Activated naive CD4-positive, alpha-beta T cell treated with anti-CD3 and anti-CD28 coated beads, Interleukin-2, amount 10 ng/mL, durations not matched to agents 7 days and 5 days (primary cell): ENCODE data around the gene MSANTD4.

Source experiments
- CTCF ChIA-PET: fragments of 350-600 bp; sonication (Branson Sonifier 250); formaldehyde crosslinking; loops from one replicate; lab custom pipeline; 2021; ENCODE audit warnings: antibody characterized with exemption; lab: Charles Lee
- DNase-seq: peaks from one replicate; pipeline ENCODE4 v3.0.0-alpha.2; 2020
- H3K27ac Mint-ChIP-seq: one replicate; pipeline ENCODE4 v1.8.0; 2021; ENCODE audit warnings: mild to moderate bottlenecking, moderate library complexity, mixed read lengths
- H3K27me3 Mint-ChIP-seq: one replicate; pipeline ENCODE4 v1.8.0; 2021; ENCODE audit warnings: mild to moderate bottlenecking, mixed read lengths
- H3K36me3 Mint-ChIP-seq: one replicate; pipeline ENCODE4 v1.8.0; 2021; ENCODE audit warnings: mixed read lengths
- H3K4me1 Mint-ChIP-seq: one replicate; pipeline ENCODE4 v1.8.0; 2021; ENCODE audit warnings: mixed read lengths
- H3K4me3 Mint-ChIP-seq: one replicate; pipeline ENCODE4 v1.8.0; 2021; ENCODE audit warnings: mild to moderate bottlenecking, moderate library complexity, mixed read lengths
- H3K9me3 Mint-ChIP-seq: one replicate; pipeline ENCODE4 v1.8.0; 2021; ENCODE audit warnings: mixed read lengths

Gene MSANTD4

DNA sequence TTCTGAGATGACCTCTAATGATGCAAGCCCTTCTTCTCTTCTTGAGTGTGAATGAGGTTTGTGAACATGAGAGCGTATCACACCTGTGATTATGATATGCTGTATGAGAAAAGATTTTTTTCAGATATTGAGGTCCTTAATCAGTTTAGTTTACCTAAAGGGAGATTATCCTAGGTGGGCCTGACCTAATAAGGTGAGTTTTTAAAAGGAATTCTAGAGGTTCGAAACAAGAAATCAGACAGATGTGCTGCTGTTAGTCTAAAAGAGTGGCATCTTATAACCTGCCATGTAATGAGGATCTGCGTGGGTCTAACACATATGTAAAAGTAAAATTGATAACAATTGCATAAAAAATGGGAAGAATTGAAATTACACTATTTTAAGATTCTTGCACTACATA lies 33.8 kb downstream of the MSANTD4 start:
- no peaks in the 10 kb centered on the region for H3K4me1 Mint-ChIP-seq
- no peak for DNase-seq
- no peaks in the 10 kb centered on the region for H3K9me3 Mint-ChIP-seq
- H3K27me3 Mint-ChIP-seq, result no peaks in the 10 kb centered on the region
- no peak overlapping the region for H3K27ac Mint-ChIP-seq
- CTCF ChIA-PET, result no interaction called here
- H3K36me3 Mint-ChIP-seq, result no peaks in the 10 kb centered on the region
- no peak overlapping the region for H3K4me3 Mint-ChIP-seq

DNA sequence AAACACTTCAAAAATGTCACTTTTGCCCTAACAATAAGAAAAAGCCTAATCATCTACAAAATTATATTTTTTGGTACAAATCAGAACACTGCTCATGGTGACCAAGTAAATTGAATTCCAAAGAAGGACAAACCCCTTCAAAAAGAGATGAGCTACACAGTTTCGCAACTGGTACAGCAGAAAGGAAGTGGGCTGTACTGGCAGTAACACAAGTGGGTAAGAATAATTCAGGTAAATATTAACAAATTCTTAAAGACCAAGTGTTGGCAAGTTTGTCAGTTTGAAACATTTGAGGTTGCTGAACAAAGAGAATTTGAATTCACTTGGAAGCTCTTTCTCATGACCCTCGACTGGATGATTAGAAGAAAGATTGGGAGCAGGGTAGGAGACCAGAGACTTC lies 35.5 kb downstream of the MSANTD4 start:
- no peaks in the 10 kb centered on the region for H3K9me3 Mint-ChIP-seq
- H3K4me3 Mint-ChIP-seq, result no peak overlapping the region
- H3K36me3 Mint-ChIP-seq, result no peaks in the 10 kb centered on the region
- DNase-seq, result no peak
- H3K27me3 Mint-ChIP-seq, result no peaks in the 10 kb centered on the region
- CTCF ChIA-PET, result no interaction called here
- H3K27ac Mint-ChIP-seq, result no peak overlapping the region
- H3K4me1 Mint-ChIP-seq, result no peaks in the 10 kb centered on the region

DNA sequence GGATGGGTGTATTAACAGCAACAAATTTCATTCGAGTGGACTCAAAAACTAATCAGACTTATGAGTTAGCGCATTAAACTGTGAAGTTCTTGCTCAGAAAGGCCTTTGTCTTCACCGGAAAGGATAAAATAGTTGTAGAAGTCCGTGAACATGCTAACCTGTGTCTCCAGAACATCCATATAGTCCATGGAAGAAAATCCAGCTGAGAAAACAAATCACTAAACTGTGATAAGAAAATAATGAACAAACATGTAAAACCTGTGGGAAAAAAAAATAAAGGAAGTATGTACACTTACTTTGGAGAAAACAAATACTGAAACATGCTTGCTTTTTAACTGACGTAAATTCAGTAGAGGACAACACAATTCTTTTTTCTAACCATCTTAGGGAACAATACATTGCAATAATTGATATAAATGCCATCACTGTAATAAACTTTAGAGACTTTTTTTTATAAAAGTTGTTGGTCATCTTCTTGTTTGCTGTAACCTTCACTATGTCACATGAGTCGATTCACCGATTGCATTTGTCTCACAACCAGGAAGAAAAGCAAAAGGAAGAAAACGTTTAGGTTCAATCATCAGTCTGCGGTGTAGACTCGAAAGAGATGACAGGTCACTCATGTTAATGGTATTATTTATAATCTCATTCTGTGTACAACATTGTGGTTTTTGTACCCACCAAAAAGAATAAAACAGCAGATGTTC lies 41.9 kb downstream of the MSANTD4 start:
- H3K9me3 Mint-ChIP-seq, result no peaks in the 10 kb centered on the region
- CTCF ChIA-PET, result no interaction called here
- no peaks in the 10 kb centered on the region for H3K4me1 Mint-ChIP-seq
- no peak for DNase-seq
- H3K36me3 Mint-ChIP-seq, result no peaks in the 10 kb centered on the region
- no peak overlapping the region for H3K4me3 Mint-ChIP-seq
- no peak overlapping the region for H3K27ac Mint-ChIP-seq
- H3K27me3 Mint-ChIP-seq, result no peaks in the 10 kb centered on the region

DNA sequence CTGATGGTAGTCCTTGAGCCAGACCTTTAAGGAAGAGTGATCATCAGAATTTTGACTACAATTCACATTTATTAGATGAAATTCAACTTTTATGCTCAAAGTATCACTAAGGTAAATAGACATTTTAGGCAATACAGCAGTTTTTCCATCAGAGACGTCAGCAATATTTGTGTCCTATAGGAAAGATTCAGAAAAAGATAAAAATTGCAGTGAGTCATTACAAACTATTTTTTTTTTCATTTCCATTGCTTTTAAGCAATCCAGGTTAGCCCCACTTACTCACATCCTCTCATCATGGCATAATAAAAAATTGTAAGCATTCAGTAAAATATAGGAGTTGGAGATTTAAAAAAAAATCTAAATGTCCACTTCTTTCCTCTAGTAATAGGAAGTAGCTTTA lies 46.9 kb downstream of the MSANTD4 start:
- CTCF ChIA-PET, result no interaction called here
- Mint-ChIP-seq H3K9me3 (no peaks in the 10 kb centered on the region), H3K27me3 (no peaks in the 10 kb centered on the region), H3K4me1 (no peaks in the 10 kb centered on the region), H3K4me3 (no peak overlapping the region), H3K27ac (no peak overlapping the region), H3K36me3 (no peaks in the 10 kb centered on the region)
- DNase-seq, result no peak

DNA sequence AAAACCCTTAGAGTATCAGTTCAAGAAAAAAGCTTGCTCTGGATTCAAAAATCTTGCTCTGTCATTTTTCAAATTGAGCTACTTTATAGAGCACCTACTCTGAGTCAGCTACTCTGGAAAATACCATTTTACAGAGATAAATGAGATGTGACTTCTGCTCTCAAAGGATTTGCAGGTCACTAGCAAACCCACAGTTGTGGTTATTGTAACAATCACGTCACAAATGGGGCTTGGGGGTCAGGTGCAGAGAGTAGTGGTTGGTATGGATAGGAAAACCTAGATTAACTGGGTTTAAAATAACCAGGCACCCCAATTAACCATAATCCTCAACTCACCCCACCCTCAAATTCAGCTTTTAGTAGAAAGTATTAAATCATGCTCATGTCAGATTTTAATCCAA lies 52.3 kb downstream of the MSANTD4 start:
- no peak overlapping the region for H3K4me3 Mint-ChIP-seq
- H3K27me3 Mint-ChIP-seq, result no peaks in the 10 kb centered on the region
- H3K36me3 Mint-ChIP-seq, result no peaks in the 10 kb centered on the region
- DNase-seq, result no peak
- H3K27ac Mint-ChIP-seq, result no peak overlapping the region
- H3K4me1 Mint-ChIP-seq, result no peaks in the 10 kb centered on the region
- no peaks in the 10 kb centered on the region for H3K9me3 Mint-ChIP-seq
- CTCF ChIA-PET, result no interaction called here

DNA sequence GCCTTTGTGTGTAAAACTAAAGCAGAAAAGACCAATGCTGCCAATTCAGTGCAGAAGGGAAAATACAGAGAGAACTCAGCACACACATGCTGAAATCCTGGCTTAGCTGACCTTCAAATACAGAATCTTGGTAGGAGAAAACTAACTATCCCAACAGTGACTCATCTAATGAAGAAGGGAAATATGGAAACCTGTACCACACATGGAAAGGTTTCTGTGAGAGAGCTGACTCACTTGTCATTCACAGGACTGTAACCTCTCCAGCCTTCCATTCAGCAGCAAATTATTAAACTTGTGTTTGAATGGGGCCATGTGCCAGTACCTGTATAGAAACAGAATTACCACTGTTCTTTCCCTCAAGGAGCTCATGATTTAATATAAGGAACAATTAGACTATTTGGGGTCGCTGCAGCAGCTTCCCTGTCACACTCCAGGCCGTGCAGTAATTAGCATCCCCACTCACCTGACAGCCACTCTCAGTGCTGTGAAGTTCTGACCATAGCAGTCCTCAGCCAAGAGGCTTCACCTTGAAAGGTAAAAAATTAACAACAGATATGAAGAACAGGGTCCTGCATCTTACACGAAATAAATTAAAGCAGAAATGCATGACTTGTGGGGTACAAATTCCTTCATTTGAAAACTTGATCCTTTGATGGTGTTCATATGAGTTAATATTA lies 53.9 kb downstream of the MSANTD4 start:
- Mint-ChIP-seq H3K4me1 (no peaks in the 10 kb centered on the region), H3K27ac (no peak overlapping the region), H3K4me3 (no peak overlapping the region), H3K9me3 (no peaks in the 10 kb centered on the region), H3K36me3 (no peaks in the 10 kb centered on the region), H3K27me3 (no peaks in the 10 kb centered on the region)
- no peak for DNase-seq
- CTCF ChIA-PET, result no interaction called here

DNA sequence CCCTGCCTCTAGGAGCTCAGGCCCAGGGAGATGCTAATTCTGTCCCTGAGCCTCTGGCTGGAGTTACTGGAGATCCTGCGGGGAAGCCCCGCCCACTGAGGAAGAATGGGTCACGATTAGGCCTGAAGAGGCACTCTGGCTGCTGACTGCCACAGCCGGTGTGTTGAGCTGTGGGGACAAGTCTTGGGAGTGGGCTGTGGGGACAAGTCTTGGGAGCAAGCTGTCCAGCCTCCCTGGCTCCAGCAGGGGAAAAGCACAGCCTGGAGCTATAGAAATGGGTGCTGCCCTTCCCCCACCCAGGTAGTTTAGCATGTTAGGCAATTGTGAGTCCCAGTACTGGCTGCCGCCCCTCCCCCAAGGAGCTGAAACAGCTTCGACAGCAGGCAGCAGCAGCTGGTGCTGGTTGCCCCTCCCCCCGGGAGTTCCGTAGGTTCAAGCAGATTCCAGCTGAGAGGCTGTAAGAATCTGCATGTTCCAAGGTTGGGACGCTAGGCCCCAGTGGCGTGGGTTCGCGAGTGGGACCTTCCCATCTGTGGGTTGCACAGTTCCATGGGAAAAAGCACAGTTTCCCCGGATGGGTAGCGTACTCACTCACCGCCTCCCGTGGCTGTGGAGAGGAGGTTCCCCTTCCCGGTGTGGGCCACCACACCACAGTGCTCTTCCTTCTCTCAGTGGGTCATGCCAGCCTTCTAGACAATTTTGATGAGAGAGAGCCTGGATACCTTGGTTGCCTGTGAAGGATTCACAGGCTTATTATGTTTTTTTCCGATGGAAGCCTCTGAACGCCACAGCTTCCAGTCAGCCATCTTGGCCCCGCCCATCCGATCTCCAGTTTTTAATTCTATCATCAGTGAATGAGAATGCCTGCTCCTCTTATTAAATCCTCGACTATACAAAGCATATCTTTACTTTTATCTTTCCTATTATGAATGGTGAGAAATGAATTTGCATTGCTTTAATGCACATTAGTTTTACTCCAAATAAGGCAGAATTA lies 61.5 kb downstream of the MSANTD4 start:
- H3K9me3 Mint-ChIP-seq, result peaks cover 2% of the 10 kb centered on the region
- H3K4me3 Mint-ChIP-seq, result no peak overlapping the region
- H3K4me1 Mint-ChIP-seq, result no peaks in the 10 kb centered on the region
- CTCF ChIA-PET, result no interaction called here
- no peak for DNase-seq
- no peaks in the 10 kb centered on the region for H3K27me3 Mint-ChIP-seq
- H3K36me3 Mint-ChIP-seq, result no peaks in the 10 kb centered on the region
- no peak overlapping the region for H3K27ac Mint-ChIP-seq
